GM12872 (cell line): ENCODE results near the gene SOX8.

Source experiments
- TF ChIP-seq, protein P1 (sequence below): IDR thresholded peaks from 3 replicates; pipeline ENCODE4 v1.5.1; 2011; ENCODE audit warnings: low read depth, mild to moderate bottlenecking, low read length, moderate library complexity; ENCODE audit not compliant: insufficient read depth

SOX8 gene

DNA sequence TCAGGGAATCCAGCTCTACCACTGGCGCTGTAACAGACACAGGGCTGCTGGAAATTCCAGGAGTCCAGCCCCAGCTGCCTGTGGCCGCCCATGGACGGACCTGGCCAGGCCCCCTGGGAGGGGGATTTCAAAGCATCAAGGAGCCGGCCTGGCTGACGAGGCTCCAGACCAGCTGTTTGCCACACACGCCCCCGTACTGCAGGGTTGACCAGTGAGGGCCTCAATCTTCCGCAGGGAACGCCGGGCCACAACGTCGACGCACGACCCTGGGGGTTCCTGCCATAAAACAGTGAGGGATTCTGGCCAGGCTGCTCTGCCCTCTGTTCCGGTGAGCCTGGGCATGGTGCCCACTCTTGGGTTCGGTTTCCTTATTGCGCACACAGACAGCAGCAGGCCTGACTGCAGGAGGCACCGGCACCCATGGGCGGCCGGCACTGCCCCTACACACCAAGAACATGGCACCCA, 14.5 kb upstream of the SOX8 start:
- TF ChIP-seq, protein P1, sequence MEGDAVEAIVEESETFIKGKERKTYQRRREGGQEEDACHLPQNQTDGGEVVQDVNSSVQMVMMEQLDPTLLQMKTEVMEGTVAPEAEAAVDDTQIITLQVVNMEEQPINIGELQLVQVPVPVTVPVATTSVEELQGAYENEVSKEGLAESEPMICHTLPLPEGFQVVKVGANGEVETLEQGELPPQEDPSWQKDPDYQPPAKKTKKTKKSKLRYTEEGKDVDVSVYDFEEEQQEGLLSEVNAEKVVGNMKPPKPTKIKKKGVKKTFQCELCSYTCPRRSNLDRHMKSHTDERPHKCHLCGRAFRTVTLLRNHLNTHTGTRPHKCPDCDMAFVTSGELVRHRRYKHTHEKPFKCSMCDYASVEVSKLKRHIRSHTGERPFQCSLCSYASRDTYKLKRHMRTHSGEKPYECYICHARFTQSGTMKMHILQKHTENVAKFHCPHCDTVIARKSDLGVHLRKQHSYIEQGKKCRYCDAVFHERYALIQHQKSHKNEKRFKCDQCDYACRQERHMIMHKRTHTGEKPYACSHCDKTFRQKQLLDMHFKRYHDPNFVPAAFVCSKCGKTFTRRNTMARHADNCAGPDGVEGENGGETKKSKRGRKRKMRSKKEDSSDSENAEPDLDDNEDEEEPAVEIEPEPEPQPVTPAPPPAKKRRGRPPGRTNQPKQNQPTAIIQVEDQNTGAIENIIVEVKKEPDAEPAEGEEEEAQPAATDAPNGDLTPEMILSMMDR: no peak

DNA sequence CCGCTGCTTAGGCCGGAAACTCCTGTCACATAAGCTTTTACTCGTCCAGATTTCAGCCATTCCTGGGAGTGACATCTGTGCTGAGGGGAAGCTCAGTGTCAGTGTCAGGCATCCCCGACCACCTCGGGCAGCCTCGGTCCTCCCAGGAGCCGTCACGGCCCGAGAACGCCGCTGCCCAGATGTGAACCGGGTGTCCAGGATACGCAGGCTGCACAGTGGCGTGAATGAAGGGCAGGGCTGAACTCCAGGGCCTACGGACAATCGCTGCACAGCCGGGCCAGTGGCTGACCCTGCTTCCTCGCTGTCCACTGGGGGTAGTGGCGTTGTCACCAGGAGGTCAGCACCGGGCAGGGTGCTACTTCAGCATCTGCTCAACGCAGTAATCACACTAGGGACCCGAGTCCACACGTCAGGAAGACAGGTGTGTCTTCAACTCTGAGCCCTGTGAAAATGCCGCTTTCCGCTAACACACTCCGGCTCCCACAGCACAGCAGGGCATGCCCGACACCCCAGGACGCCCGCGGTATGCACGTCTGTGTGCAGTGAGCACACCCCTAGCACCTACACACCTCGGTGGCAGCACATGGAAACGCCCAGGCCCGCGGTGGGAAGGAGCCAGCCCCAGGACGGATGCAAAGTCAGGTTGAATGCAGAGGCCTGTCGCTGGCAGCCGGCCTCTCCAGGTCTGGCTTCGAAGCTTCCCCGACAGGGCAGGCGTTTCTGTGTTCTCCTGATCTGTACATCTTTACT, 13.8 kb upstream of the SOX8 start:
- TF ChIP-seq, protein P1: no peak

DNA sequence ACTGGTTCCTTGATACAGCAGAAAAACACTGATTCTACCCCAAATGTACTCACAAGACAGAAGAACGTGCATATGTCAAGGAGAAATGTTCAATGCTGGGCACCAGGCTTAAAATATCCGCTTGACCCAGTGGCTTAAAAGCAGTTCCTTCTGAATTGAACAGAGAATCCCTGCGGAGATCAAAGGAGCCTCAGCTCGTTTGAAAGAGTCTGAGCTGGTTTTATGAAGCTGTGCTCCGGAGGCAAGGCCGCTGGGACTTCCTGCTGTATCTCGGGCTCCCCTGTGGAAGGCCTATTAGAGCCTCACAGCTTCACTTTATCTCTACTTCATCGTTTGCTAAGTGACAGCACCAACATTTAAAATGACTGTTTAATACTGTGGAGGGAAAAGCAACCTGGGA, 12.9 kb upstream of the SOX8 start:
- TF ChIP-seq, protein P1: no peak

DNA sequence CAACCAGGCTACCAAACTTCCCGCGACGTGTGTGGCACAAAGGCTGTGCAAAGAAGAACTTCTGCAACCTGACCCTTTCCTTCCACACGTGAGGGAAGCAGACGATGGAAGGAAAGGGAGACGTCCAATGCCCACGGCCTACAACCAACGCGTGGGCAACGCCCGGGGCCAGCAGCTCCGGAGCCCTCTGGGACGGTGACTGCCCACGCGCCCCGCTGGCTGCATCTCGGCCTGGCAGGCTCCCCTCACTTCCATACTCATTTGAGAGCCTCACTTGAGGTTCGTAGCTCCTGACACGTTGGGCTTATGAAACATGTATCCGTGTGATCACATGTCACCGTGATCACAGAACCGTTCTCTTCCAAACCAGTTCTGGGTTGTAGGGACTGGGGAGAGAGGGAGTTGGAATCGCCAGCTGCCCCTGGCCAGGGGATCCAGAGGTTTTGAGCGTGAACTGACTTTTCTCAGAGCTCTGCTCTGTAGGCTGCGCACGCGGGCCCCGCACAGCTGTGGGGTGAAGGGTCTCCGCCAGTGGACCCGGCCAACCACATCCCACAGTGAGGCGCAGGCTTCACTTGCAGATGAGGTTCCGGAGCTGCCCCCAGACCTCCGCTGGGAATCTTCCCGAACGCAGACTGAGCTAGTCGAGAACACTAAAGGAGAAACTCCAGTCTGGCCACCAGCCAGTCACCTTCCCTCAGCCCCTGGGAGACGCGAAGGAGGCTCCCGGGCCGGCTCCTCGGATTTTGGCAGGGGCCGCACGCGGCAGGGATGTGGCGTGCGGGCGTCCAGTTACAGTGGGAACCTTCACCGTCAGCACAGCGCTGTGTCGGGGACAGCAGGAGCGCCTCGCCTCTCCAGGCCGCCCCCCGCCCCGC, 11.8 kb upstream of the SOX8 start:
- TF ChIP-seq, protein P1: no peak

DNA sequence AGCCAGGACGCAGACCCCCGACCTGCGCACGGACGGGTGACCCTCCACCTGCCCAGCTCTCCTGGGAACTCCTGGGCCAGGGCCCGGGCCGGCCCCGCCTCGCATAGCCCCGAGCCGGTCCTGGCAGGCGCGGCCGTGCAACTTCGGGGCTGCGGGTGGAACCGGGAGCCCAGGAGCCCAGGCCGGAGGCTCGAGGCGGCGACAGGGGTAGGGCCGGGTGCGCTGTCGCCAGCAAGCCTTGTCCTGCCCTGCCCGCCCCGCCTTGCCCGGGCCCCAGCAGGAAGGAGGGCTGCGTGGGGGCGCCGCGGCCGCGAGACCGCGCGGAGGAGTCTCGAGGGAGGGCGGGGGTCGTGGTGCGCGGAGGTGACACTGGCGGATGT, 11.2 kb upstream of the SOX8 start:
- TF ChIP-seq, protein P1: no peak

DNA sequence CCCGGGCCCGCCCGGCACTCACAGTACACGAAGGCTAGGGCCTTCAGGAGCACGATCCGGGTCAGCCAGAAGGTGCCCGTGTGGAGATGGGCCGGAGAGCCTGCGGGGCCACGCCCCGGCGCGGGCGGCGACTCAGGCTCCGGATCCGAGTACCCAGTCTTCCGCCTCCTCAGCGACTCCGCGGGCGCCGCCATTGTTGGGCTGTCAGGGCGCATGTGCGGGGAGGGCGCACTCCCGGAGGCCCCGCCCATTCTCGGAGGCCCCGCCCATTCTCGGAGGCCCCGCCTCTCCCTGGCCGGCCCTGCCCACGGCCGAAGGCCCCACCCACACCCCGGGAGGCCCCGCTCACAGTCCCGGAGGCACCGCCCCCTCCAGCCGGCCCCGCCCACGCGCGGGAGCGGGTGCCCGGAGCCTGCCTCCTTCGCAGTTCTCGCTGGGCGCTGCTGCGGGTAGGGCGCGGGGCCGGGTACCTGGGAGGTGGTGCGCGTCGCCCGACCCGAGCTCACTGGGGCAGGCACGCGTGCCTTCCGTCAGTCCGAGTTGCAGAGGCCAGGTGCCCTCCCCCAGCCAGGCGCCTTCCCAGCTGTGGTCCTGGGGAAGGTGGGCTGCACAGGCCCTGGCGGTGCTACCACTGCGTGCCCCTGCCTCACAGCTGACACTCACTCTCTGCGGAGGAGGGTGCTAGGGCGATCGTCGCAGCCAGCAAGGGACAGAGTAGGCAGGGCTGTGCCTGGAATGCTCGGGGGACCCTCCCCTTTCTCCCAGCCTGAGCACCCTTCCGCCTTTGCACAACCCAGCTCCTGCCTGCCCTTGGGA, 10.6 kb upstream of the SOX8 start, which contains the start of gene LMF1:
TSS of gene LMF1 (minus strand) at position 219 of the 816 bp plus-strand sequence. CDS start at position 215, 4 bp downstream.
- TF ChIP-seq, protein P1: no peak

DNA sequence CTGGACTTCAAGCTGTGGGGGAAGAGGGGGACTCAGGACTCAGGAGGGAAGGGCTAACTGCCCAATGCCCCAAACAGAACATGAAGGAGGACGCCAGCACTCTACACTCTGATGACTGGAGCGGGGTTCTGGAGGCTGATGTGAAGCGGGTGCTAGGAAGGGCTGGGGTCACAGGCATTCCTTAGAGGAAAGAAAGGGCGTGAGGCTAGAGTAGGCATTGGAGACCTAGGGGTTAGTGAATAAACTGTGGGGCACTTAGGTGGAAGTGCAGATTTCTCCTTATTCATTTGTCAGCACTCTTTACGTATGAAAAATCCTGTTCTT, 10.0 kb upstream of the SOX8 start:
- TF ChIP-seq, protein P1: no peak
